B cell (primary cell): ENCODE results near the gene FUNDC2. TPM values are rescaled to one million over a fixed set of nuclear protein-coding genes. Genes with fewer than 3 reads are reported as not detected.

Experiments
- ATAC-seq: fragments of 200-7000 bp; cut with Tn5 transposase; one replicate; pipeline ENCODE4 v1.10.0; 2021; ENCODE audit warnings: low read depth, mild to moderate bottlenecking, moderate number of reproducible peaks, moderate library complexity
- CTCF ChIA-PET: fragments of 350-600 bp; sonication (Branson Sonifier 250); formaldehyde crosslinking; loops from one replicate; lab custom pipeline; 2021; ENCODE audit warnings: antibody characterized with exemption, inconsistent platforms; lab: Charles Lee
- POLR2A ChIA-PET: fragments of 350-600 bp; sonication (Branson Sonifier 250); formaldehyde crosslinking; loops from one replicate; lab custom pipeline; 2021; ENCODE audit warnings: antibody characterized with exemption; lab: Charles Lee
- DNase-seq: peaks from one replicate; pipeline ENCODE4 v3.0.0; 2013
- H2AFZ ChIP-seq: 2 replicates; pipeline ENCODE4 v1.6.1; 2012; ENCODE audit warnings: mild to moderate bottlenecking, low read depth, low read length; ENCODE audit not compliant: insufficient read depth, poor library complexity, severe bottlenecking
- H3K27ac ChIP-seq, 2 donors: 1 replicate in 1 of 2; 2 replicates in 1 of 2; pipeline ENCODE4 v1.5.1; 2012 to 2013; ENCODE audit warnings: low read length in 2 of 2, mild to moderate bottlenecking in 2 of 2, moderate library complexity in 1 of 2
- H3K27me3 ChIP-seq, 4 experiments: fragments of 200-600 bp in 1 of 4; sonication (generic) in 1 of 4; replicated peaks in 1 of 4; 1 replicate in 2 of 4; 2 replicates in 2 of 4; pipeline versions ENCODE4 v1.6.1 to v1.7.0; 2013 to 2016; ENCODE audit warnings: low read length in 3 of 4, mild to moderate bottlenecking in 2 of 4, mixed read lengths in 1 of 4, moderate library complexity in 1 of 4; ENCODE audit not compliant: insufficient read depth in 4 of 4, control insufficient read depth in 3 of 4; ENCODE audit errors: control extremely low read depth in 1 of 4
- H3K36me3 ChIP-seq, 2 experiments: replicated peaks in 1 of 2; 1 replicate in 1 of 2; 2 replicates in 1 of 2; pipeline versions ENCODE4 v1.6.1 to v1.7.1; 2013; ENCODE audit warnings: low read length in 1 of 2; ENCODE audit not compliant: insufficient read depth in 2 of 2, control insufficient read depth in 1 of 2; ENCODE audit errors: control extremely low read depth in 1 of 2, extremely low read depth in 1 of 2
- H3K4me1 ChIP-seq, 2 donors: fragments of 200-600 bp in 1 of 2; sonication (generic) in 1 of 2; 1 replicate in 1 of 2; 2 replicates in 1 of 2; pipeline versions ENCODE4 v1.5.1 to v1.6.1; 2013 to 2017; ENCODE audit warnings: low read length in 2 of 2; ENCODE audit not compliant: control insufficient read depth in 2 of 2, insufficient read depth in 2 of 2
- H3K4me2 ChIP-seq: replicated peaks from 2 replicates; pipeline ENCODE3; 2012; ENCODE audit warnings: mild to moderate bottlenecking, low read depth, low read length; ENCODE audit not compliant: poor library complexity, severe bottlenecking
- H3K4me3 ChIP-seq, 5 experiments: fragments of 200-600 bp in 1 of 5; sonication (generic) in 1 of 5; 1 replicate in 3 of 5; 2 replicates in 2 of 5; pipeline versions ENCODE4 v1.5.1 to v1.7.0; 2011 to 2016; ENCODE audit warnings: low read length in 4 of 5, mild to moderate bottlenecking in 4 of 5, low read depth in 2 of 5, control low read depth in 1 of 5, moderate library complexity in 1 of 5; ENCODE audit not compliant: insufficient read depth in 1 of 5; ENCODE audit errors: control extremely low read depth in 1 of 5, extremely low read depth in 1 of 5
- H3K79me2 ChIP-seq: fragments of 200-600 bp; sonication (generic); one replicate; pipeline ENCODE4 v1.6.0; 2016; ENCODE audit warnings: low read length; ENCODE audit not compliant: control insufficient read depth, insufficient read depth
- H3K9ac ChIP-seq: fragments of 200-600 bp; sonication (generic); 2 replicates; pipeline ENCODE4 v1.6.1; 2017; ENCODE audit warnings: mild to moderate bottlenecking, low read length, moderate library complexity
- H3K9me3 ChIP-seq, 3 donors: one replicate each; pipeline versions ENCODE4 v1.6.1 to v1.7.1; 2013; ENCODE audit warnings: low read length in 2 of 3; ENCODE audit not compliant: control insufficient read depth in 2 of 3, insufficient read depth in 1 of 3; ENCODE audit errors: control extremely low read depth in 1 of 3
- H4K20me1 ChIP-seq: 2 replicates; pipeline ENCODE4 v1.6.0; 2012; ENCODE audit warnings: mild to moderate bottlenecking, low read length; ENCODE audit not compliant: insufficient read depth, control insufficient read depth, poor library complexity, severe bottlenecking
- H3K27ac Mint-ChIP-seq: one replicate; pipeline ENCODE4 v1.8.0; 2021; ENCODE audit warnings: mixed read lengths
- H3K27me3 Mint-ChIP-seq: one replicate; pipeline ENCODE4 v1.8.0; 2021; ENCODE audit warnings: mixed read lengths
- H3K4me1 Mint-ChIP-seq: one replicate; pipeline ENCODE4 v1.8.0; 2021; ENCODE audit warnings: mixed read lengths
- H3K4me3 Mint-ChIP-seq: one replicate; pipeline ENCODE4 v1.8.0; 2021; ENCODE audit warnings: mixed read lengths
- H3K9me3 Mint-ChIP-seq: one replicate; pipeline ENCODE4 v1.8.0; 2022; ENCODE audit warnings: mixed read lengths; ENCODE audit not compliant: insufficient read depth
- CTCF ChIP-seq: fragments of 200-600 bp; IDR thresholded peaks from one replicate; pipeline ENCODE4 v1.8.0; 2022; ENCODE audit warnings: antibody characterized with exemption, mild to moderate bottlenecking
- EZH2 ChIP-seq: IDR thresholded peaks from 2 replicates; pipeline ENCODE4 v1.6.1; 2012; ENCODE audit warnings: borderline replicate concordance, low read depth, mild to moderate bottlenecking, moderate library complexity, low read length; ENCODE audit not compliant: insufficient read depth, poor library complexity, severe bottlenecking
- WGBS: methylation state at CpG from one replicate; pipeline ENCODE4 v1.1.5; 2013; ENCODE audit warnings: missing lambda C conversion rate; ENCODE audit not compliant: insufficient coverage; 5-methylcytosine and 5-hydroxymethylcytosine counted together
- intact Hi-C: fragments of 100-400 bp; cut with micrococcal nuclease; formaldehyde crosslinking; loops from one replicate; pipeline ENCODE4 v1.10.0; 2022
- polyA plus RNA-seq: library from polyadenylated mRNA; depleted of rRNA; stranded (reverse); fragments of >200 nt; gene quantifications from 2 replicates; pipeline ENCODE4 v1.2.3, GENCODE V29; 2012
- total RNA-seq, 2 donors: library from RNA; stranded (reverse); fragments of 120-200 nt in 1 of 2; gene quantifications; 1 replicate in 1 of 2; 2 replicates in 1 of 2; pipeline versions ENCODE4 v1.2.3 to v1.2.4, GENCODE V29; 2013 to 2022

FUNDC2 gene
- total and polyA plus RNA-seq, 2 donors (not counting 1 experiment from before 2014, with no cell fraction given): 32.3 to 46.5 TPM

GRCh38 chrX:155031657-155032056, 5.0 kb downstream of the FUNDC2 start:
- H2AFZ ChIP-seq: no peak overlapping the region
- POLR2A ChIA-PET: no interaction called here
- no peak overlapping the region for H3K9ac ChIP-seq
- TF ChIP-seq CTCF (no peak), EZH2 (no peak)
- Mint-ChIP-seq H3K27me3 (no peaks in the 10 kb centered on the region), H3K27ac (no peak overlapping the region), H3K4me1 (peaks cover 21% of the 10 kb centered on the region), H3K9me3 (no peaks in the 10 kb centered on the region), H3K4me3 (no peak overlapping the region)
- peaks cover 0 to 3% (median 0%) of the 10 kb centered on the region in 3 donors for H3K9me3 ChIP-seq
- H3K4me2 ChIP-seq: no peak overlapping the region
- no peak overlapping the region for H3K27ac ChIP-seq
- no peak for ATAC-seq
- H3K4me1 ChIP-seq: peaks cover 4 to 8% of the 10 kb centered on the region in 2 donors
- CTCF ChIA-PET: no interaction called here
- DNase-seq: no peak
- H3K4me3 ChIP-seq: no peak overlapping the region
- H3K27me3 ChIP-seq: no peaks in the 10 kb centered on the region
- WGBS: no CpG with 5 or more reads among the region's 5 CpGs
- no peaks in the 10 kb centered on the region for H4K20me1 ChIP-seq
- H3K79me2 ChIP-seq: peaks cover 49% of the 10 kb centered on the region
- intact Hi-C loops: no loop called here
- H3K36me3 ChIP-seq: peaks cover 0 to 24% of the 10 kb centered on the region in 2 experiments

- no peak overlapping the region for H3K27ac ChIP-seq
- H3K27me3 ChIP-seq: no peaks in the 10 kb centered on the region
- no CpG with 5 or more reads among the region's 4 CpGs for WGBS
- H3K4me3 Mint-ChIP-seq: no peak overlapping the region
- no peak overlapping the region for H3K4me2 ChIP-seq
- H3K27me3 Mint-ChIP-seq: no peaks in the 10 kb centered on the region
- ChIA-PET CTCF (no interaction called here), POLR2A (no interaction called here)
- H3K4me1 ChIP-seq: no peaks in the 10 kb centered on the region
- no peak overlapping the region for H2AFZ ChIP-seq
- H3K4me1 Mint-ChIP-seq: peaks cover 17% of the 10 kb centered on the region
- H3K9me3 Mint-ChIP-seq: no peaks in the 10 kb centered on the region
- no peak for TF ChIP-seq EZH2
- no peak for TF ChIP-seq CTCF
- H3K27ac Mint-ChIP-seq: no peak overlapping the region
- H4K20me1 ChIP-seq: no peaks in the 10 kb centered on the region
- peaks cover 0 to 3% (median 0%) of the 10 kb centered on the region in 3 donors for H3K9me3 ChIP-seq
- intact Hi-C loops: no loop called here
- H3K79me2 ChIP-seq: peaks cover 51% of the 10 kb centered on the region
- no peak overlapping the region for H3K4me3 ChIP-seq
- no peak for ATAC-seq
- peaks cover 0 to 26% of the 10 kb centered on the region in 2 experiments for H3K36me3 ChIP-seq
- no peak for DNase-seq
- H3K9ac ChIP-seq: no peak overlapping the region
Observed at GRCh38 chrX:155035688-155036087, 9.0 kb downstream of the FUNDC2 start.
